HG02870 (cell line): ENCODE results near the gene ABL2.

Experiments
- ATAC-seq: cut with Tn5 transposase; IDR thresholded peaks from one replicate; pipeline ENCODE4 v1.9.1; 2021; ENCODE audit warnings: mild to moderate bottlenecking, moderate library complexity; ENCODE audit not compliant: unreplicated experiment

The ABL2 gene

DNA sequence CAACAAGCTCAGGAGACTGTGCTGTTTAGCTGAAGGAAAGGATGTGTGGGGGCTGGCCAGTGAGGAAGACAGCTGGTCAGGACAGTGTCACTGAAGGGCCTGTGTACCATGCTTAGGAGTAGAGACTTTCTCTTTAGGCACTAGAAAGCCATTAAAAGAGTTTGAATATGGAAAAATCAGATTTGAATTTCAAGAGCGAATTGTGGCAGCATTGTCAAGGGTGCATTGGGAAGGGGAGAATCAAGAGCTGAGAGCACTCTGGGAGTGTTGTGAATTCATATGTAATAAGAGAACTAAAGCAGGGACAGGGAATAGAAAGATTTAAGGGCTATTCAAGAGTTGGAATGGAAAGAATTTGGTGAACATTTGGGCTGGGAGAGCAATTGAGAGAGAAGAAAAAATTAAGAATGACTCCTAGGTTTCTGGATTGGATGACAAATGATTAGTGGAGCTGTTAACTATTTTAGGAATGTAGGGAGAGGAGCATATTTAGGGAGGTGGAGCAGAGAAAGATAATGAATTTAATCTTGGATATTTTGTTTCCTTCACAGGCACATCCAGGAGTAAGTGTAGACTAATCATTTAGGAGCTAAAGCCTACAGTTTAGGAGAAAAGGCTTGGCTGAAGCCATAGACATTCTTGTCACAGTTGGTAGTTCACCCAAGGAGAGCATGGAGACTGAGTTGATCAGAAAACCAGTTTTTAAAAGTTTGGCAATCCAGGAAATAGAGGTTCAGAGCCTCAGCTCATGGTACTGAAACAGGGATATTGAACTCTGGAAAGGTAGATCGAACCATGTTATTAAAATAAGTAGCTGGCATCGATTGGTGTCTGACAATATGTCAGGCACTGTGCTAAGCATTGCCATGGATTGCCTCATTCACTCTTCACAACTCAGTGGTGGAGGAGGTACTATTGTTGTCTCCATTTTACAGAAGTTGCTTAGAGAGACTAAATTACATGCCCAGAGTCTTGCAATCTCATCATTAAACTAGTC, 170.7 kb downstream of the ABL2 start:
- no peak for ATAC-seq

DNA sequence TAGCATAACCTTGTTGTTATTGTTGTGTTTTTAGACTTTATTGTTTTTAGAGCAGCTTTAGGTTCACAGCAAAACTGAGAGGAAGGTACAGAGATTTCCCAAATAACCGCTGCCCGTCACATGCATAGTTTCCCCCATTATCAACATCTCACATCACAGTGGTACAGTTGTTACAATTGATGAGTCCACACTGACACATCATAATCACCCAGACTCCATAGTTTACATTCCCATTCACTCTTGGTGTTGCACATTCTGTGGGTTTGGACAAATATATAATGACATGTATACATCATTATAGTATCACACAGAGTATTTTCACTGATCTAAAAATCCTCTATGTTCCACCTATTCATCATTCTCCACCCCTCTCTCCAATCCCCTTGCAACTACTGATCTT, 173.5 kb downstream of the ABL2 start:
- no peak for ATAC-seq

DNA sequence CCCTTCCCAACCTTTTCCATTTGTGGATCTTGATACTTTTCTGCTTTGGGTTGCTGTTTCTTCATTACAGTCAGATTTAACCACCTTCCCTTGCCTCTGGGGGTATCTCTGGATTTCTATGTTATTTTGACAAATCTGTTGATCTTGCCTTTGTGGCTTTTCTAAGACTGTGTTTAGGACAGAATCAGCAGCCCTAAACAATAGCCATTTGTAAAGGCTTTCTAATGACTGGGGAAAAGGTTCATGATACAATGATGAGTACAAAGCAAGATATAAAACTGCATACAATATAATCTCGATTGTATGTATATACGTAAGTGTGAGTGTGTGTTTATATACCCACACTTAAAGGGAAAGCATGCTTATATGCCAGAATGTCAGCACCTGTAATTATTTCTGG, 176.0 kb downstream of the ABL2 start:
- ATAC-seq = no peak

DNA sequence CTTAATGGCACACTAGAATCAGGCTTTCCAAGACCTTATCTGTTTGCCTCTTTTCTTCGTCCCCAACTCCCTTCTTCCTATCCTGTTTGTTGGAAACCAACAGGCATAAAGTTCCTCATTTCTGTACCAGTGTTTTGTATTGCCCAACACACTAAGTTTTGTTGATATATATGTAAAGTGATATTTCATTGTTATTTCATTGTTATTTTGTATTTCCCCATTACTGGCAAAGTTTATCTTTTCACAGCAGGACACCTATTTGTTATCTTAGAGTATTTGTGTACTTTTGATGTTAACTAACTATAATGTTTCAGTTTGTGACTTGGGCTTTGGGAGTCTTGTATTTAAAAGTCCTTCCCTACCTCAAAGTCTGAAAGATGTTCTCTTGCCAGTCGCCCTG, 176.7 kb downstream of the ABL2 start:
- ATAC-seq = no peak
